Measurements from ENCODE around the gene RAET1E.
A peak's percentile ranks its signal among the peaks of the same experiment; 100 is the strongest.

The RAET1E gene

GRCh38 chr6:149867876-149868640 lies 29.9 kb downstream of the RAET1E start:
- no CpG with 5 or more reads among the region's 4 CpGs for WGBS (ENCODE audit: extremely low coverage, insufficient coverage, insufficient read length)

GRCh38 chr6:149864578-149865535 lies 33.1 kb downstream of the RAET1E start:
- Histone ChIP-seq H2BK5ac (ENCODE audit: low read depth, low read length, poor library complexity) (no peak overlapping the region), H3K9me3 (ENCODE audit: insufficient read depth, low read depth, low read length) (no peaks in the 10 kb centered on the region)
- no CpG with 5 or more reads among the region's 23 CpGs for WGBS (ENCODE audit: extremely low coverage, insufficient coverage, insufficient read length)

More at GRCh38 chr6:149867876-149868640, 29.9 kb downstream of the RAET1E start:
- Histone ChIP-seq H2AK5ac (ENCODE audit: low read length) (no peak overlapping the region), H2AFZ (ENCODE audit: insufficient read depth, low read length, poor library complexity) (no peak overlapping the region), H3K9me3 (ENCODE audit: insufficient read depth, low read depth, low read length) (no peaks in the 10 kb centered on the region), H4K12ac (ENCODE audit: low read depth, low read length) (no peak overlapping the region), H2BK120ac (ENCODE audit: insufficient read depth, low read length, poor library complexity) (no peak overlapping the region), H3K14ac (ENCODE audit: low read length) (no peak overlapping the region), H3K4me1 (ENCODE audit: control insufficient read depth in 1 of 2, insufficient read depth in 2 of 2, low read length in 2 of 2) (peaks cover 2 to 3% of the 10 kb centered on the region in 2 experiments), H3K18ac (ENCODE audit: low read length) (no peak overlapping the region), H3K79me2 (ENCODE audit: control insufficient read depth, insufficient read depth, low read length, poor library complexity) (no peaks in the 10 kb centered on the region), H3K4ac (ENCODE audit: low read depth, low read length) (no peak overlapping the region), H3K23ac (ENCODE audit: low read length) (no peak overlapping the region), H3K27ac (ENCODE audit: low read depth, low read length) (no peak overlapping the region), H4K8ac (ENCODE audit: low read depth, low read length) (no peak overlapping the region), H4K91ac (ENCODE audit: low read depth, low read length) (no peak overlapping the region), H3K27me3 (ENCODE audit: insufficient read depth, low read length) (no peaks in the 10 kb centered on the region), H3K79me1 (ENCODE audit: low read length) (no peaks in the 10 kb centered on the region), H3K9ac (ENCODE audit: low read length) (no peak overlapping the region), H3K4me3 (ENCODE audit: low read depth, low read length) (no peak overlapping the region), H3K36me3 (ENCODE audit: control insufficient read depth in 1 of 2, insufficient read depth in 2 of 2, low read length in 2 of 2) (no peaks in the 10 kb centered on the region), H2BK5ac (ENCODE audit: low read depth, low read length, poor library complexity) (no peak overlapping the region), H2BK12ac (ENCODE audit: low read length) (no peak overlapping the region), H3K4me2 (ENCODE audit: low read length) (no peak overlapping the region)
- no peak for DNase-seq

GRCh38 chr6:149863698-149864577 lies 34.0 kb downstream of the RAET1E start, which contains the start of gene LRP11:
Gene LRP11 (minus strand): TSS chr6:149864359. CDS start chr6:149864020, 339 bp downstream.
- no peaks in the 10 kb centered on the region for H3K27me3 ChIP-seq (ENCODE audit: insufficient read depth, low read length)
- H3K79me1 ChIP-seq (ENCODE audit: low read length), result no peaks in the 10 kb centered on the region
- peak within 1 kb of the TSS; percentile 84 for H3K4me3 ChIP-seq (ENCODE audit: low read depth, low read length)
- no peak within 1 kb of the TSS for H3K23ac ChIP-seq (ENCODE audit: low read length)
- H2BK120ac ChIP-seq (ENCODE audit: insufficient read depth, low read length, poor library complexity), result no peak within 1 kb of the TSS
- no peak within 1 kb of the TSS for H3K27ac ChIP-seq (ENCODE audit: low read depth, low read length)
- no CpG with 5 or more reads among the region's 110 CpGs for WGBS (ENCODE audit: extremely low coverage, insufficient coverage, insufficient read length)
- H4K12ac ChIP-seq (ENCODE audit: low read depth, low read length), result no peak within 1 kb of the TSS
- H2BK5ac ChIP-seq (ENCODE audit: low read depth, low read length, poor library complexity), result no peak within 1 kb of the TSS
- H2AK5ac ChIP-seq (ENCODE audit: low read length), result no peak within 1 kb of the TSS
- peak within 1 kb of the TSS; percentile 97 for H2AFZ ChIP-seq (ENCODE audit: insufficient read depth, low read length, poor library complexity)
- no peak within 1 kb of the TSS for H3K14ac ChIP-seq (ENCODE audit: low read length)
- H3K4ac ChIP-seq (ENCODE audit: low read depth, low read length), result no peak within 1 kb of the TSS
- no peaks in the 10 kb centered on the region for H3K79me2 ChIP-seq (ENCODE audit: control insufficient read depth, insufficient read depth, low read length, poor library complexity)
- H3K9me3 ChIP-seq (ENCODE audit: insufficient read depth, low read depth, low read length), result no peaks in the 10 kb centered on the region
- no peak within 1 kb of the TSS for H2BK12ac ChIP-seq (ENCODE audit: low read length)
- peak within 1 kb of the TSS; percentile 59 for H3K18ac ChIP-seq (ENCODE audit: low read length)
- peak within 1 kb of the TSS; percentile 95 for H3K4me2 ChIP-seq (ENCODE audit: low read length)
- peaks cover 2 to 3% of the 10 kb centered on the region in 2 experiments for H3K4me1 ChIP-seq (ENCODE audit: control insufficient read depth in 1 of 2, insufficient read depth in 2 of 2, low read length in 2 of 2)
- peak within 1 kb of the TSS; percentile 72 for H4K8ac ChIP-seq (ENCODE audit: low read depth, low read length)
- no peak within 1 kb of the TSS for H4K91ac ChIP-seq (ENCODE audit: low read depth, low read length)
- H3K36me3 ChIP-seq (ENCODE audit: control insufficient read depth in 1 of 2, insufficient read depth in 2 of 2, low read length in 2 of 2), result no peaks in the 10 kb centered on the region
- H3K9ac ChIP-seq (ENCODE audit: low read length), result peak within 1 kb of the TSS; percentile 6
- peak; percentile 91 to 95 for DNase-seq

More at GRCh38 chr6:149864578-149865535, 33.1 kb downstream of the RAET1E start:
- no peak overlapping the region for H2BK120ac ChIP-seq (ENCODE audit: insufficient read depth, low read length, poor library complexity)
- peak overlapping the region; percentile 56 for H3K4me2 ChIP-seq (ENCODE audit: low read length)
- no peaks in the 10 kb centered on the region for H3K36me3 ChIP-seq (ENCODE audit: control insufficient read depth in 1 of 2, insufficient read depth in 2 of 2, low read length in 2 of 2)
- H2AK5ac ChIP-seq (ENCODE audit: low read length), result no peak overlapping the region
- H4K8ac ChIP-seq (ENCODE audit: low read depth, low read length), result peak overlapping the region; percentile 55
- no peak overlapping the region for H2AFZ ChIP-seq (ENCODE audit: insufficient read depth, low read length, poor library complexity)
- H4K91ac ChIP-seq (ENCODE audit: low read depth, low read length), result no peak overlapping the region
- H2BK12ac ChIP-seq (ENCODE audit: low read length), result no peak overlapping the region
- no peak overlapping the region for H4K12ac ChIP-seq (ENCODE audit: low read depth, low read length)
- H3K4me1 ChIP-seq (ENCODE audit: control insufficient read depth in 1 of 2, insufficient read depth in 2 of 2, low read length in 2 of 2), result peaks cover 2 to 3% of the 10 kb centered on the region in 2 experiments
- H3K79me2 ChIP-seq (ENCODE audit: control insufficient read depth, insufficient read depth, low read length, poor library complexity), result no peaks in the 10 kb centered on the region
- H3K23ac ChIP-seq (ENCODE audit: low read length), result no peak overlapping the region
- H3K4me3 ChIP-seq (ENCODE audit: low read depth, low read length), result peak overlapping the region; percentile 8
- H3K4ac ChIP-seq (ENCODE audit: low read depth, low read length), result no peak overlapping the region
- H3K27ac ChIP-seq (ENCODE audit: low read depth, low read length), result no peak overlapping the region
- H3K14ac ChIP-seq (ENCODE audit: low read length), result no peak overlapping the region
- H3K79me1 ChIP-seq (ENCODE audit: low read length), result no peaks in the 10 kb centered on the region
- H3K18ac ChIP-seq (ENCODE audit: low read length), result no peak overlapping the region
- DNase-seq, result peak; percentile 54 to 79
- no peak overlapping the region for H3K9ac ChIP-seq (ENCODE audit: low read length)
- no peaks in the 10 kb centered on the region for H3K27me3 ChIP-seq (ENCODE audit: insufficient read depth, low read length)

All from trophoblast cell (in vitro differentiated cells and primary cell).